HG03139 (cell line): ENCODE results near the gene AK4.
A peak's percentile ranks its signal among the peaks of the same experiment; 100 is the strongest.
"Not testable (repeated sequence)": the region's sequence is repeated elsewhere in the genome, so short reads cannot be mapped to it uniquely, and the experiment has no call there.

Experiments used
- ATAC-seq: cut with Tn5 transposase; IDR thresholded peaks from one replicate; pipeline ENCODE4 v1.9.1; 2021; ENCODE audit not compliant: unreplicated experiment

The AK4 gene

DNA sequence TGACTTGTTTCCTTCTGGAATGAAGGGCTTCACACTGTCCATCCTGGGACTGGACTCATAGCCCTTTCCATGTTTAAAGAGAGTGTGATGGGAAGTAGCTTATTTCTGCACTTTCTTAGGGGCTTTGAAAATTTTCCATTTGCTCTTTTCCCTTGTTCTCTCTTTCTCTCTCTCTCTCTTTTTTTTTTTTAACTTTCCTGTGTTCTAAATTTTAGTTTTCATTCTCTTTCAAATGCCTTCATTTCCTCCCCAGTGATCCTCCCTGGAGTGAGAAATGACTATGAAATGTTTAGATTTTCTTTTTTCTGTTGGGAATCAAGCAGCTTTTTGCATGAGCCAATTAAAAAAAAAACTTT is 2.1 kb downstream of the AK4 start:
- ATAC-seq, result no peak

DNA sequence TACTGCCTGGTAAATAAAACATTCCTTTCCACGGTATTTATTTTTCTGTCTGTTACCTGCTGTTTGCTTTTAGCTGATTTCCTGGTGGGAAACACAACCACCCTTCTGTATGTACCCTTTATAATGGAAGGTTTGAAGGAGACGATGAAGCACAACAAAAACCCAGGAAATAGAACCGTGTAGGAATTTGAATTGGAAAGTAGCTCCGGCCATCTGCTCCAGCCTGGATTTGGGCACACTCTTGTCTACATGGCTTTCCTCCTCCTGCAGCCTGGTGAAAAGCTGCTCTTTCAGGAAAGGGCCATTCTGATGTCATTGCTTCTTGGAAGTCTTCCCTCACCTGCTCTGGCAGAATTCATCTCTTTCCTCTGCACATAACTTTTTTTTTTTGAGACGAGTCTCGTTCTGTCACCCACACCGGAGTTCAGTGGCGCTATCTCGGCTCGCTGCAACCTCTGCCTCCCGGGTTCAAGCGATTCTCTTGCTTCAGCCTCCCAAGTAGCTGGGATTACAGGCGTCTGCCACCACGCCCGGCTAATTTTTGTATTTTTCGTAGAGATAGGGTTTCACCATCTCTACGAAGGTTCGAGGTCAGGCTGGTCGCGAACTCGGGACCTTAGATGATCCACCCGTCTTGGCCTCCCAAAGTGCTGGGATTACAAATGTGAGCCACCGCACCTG is 2.7 kb downstream of the AK4 start:
- ATAC-seq, result no peak

- ATAC-seq, result no peak
These were observed 3.6 kb downstream of the AK4 start for GRCh38 chr1:65151641-65152040.

DNA sequence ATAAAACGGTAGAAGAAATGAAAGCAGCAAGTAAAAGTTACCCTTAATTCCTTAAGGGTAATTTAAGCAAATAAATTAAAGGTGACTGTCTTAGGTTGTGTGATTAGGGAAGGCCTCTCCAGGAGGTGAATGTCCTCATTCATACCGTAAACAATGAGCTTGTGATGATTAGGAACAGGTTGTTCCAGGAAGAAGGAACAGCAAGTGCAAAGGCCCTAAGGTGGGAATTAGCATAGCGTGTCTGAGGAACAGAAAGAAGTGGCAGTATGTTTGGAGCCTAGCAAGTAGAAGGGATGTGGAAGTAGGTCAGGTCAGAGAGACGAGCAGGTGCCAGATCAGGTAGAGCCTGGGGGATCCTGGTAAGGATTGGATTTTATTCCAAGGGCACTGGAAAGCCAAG is 5.6 kb downstream of the AK4 start:
- ATAC-seq, result no peak

- ATAC-seq, result no peak
These were observed 9.0 kb downstream of the AK4 start for GRCh38 chr1:65156910-65157545.

DNA sequence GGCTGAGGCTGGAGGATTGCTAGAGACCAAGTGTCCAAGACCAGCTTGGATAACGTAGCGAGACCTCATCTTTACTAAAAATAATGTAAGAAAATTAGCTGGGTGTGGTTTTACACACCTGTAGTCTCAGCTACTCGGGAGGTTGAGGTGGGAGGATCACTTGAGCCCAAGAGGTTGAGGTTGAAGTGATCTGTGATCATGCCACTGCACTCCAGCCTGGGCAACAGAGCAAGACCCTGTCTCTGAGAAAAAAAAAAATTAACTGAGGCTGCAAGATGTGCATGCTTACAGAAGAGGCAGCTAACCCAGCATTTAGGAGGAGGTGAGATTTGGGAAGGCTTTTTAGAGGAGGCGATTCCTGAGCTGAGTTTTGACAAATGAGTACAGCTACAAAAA is 9.5 kb downstream of the AK4 start:
- no peak for ATAC-seq

- not testable (repeated sequence) for ATAC-seq
These were observed 11.3 kb downstream of the AK4 start for GRCh38 chr1:65159291-65159688.

DNA sequence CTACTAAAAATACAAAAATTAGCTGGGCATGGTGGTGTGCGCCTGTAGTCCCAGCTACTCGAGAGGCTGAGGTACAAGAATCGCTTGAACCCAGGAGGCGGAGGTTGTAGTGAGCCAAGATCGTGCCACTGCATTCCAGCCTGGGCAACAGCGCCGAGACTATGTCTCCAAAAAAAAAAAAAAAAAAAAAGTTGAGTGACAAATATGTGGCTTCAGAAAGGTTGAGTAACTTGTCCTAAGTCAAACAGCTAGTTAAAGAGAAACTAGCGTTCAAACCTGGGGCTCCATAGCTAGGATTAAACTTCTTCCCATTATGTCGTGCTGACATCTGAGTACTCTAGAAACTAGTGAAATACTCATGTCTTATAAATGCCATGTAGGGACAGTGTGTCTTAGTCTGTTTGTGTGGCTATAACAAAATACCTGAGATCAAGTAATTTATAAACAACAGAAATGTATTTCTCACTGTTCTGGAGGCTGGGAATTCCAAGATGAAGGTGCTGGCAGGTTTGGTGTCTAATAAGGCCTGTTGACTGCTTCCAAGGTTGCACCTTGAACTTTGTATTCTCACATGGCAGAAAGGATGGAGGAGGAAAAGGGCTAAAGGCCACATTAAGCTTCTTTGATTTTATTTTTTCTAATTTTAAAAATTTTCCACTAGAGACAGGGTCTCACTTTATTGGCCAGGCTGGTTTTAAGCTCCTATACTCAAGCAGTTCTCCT is 12.0 kb downstream of the AK4 start:
- no peak for ATAC-seq

DNA sequence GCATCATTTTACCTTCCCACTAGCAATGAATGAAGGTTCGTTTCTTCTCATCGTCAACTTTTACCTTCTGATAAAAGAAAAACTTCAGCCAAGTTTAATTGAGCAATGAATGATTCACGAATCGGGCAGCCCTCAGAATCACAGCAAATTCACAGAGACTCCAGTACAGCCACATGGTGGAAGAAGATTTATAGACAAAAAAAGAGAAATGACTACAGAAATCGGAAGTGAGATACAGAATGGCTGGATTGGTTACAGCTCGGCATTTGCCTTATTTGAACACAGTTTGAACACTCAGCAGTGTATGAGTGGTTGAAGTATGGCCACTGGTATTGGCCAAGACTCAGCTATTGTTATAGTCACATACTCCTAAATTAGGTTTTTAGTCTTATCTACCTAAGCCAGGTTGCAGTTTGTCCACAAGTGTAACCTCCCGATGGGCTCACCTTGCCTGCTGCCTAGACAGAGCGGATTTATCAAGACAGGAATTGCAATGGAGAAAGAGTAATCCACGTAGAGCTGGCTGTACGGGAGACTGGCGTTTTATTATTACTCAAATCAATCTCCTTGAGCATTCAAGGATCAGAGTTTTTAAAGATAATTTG is 15.3 kb downstream of the AK4 start:
- no peak for ATAC-seq

- ATAC-seq, result not testable (repeated sequence)
These were observed 16.1 kb downstream of the AK4 start for GRCh38 chr1:65164101-65164500.

DNA sequence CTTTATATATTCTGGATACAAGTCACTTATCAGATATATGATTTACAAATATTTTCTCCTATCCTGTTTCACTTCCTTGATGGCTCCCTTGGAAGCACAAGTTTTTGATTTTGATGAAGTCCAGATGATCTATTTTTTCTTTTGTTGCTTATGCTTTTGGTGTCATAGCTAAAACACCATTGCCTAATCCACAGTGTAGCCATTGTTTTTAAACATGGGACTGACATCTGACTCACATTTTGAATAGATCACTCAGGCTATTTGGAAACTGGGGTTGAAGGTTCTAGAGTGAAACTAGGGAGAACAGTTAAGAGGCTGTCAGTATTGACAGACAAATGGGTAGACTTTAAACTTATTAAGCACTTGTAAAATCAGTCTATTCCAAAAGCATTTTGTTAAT is 16.6 kb downstream of the AK4 start:
- ATAC-seq, result no peak

- peak; percentile 86 for ATAC-seq
These were observed 17.4 kb downstream of the AK4 start for GRCh38 chr1:65165269-65165993.

DNA sequence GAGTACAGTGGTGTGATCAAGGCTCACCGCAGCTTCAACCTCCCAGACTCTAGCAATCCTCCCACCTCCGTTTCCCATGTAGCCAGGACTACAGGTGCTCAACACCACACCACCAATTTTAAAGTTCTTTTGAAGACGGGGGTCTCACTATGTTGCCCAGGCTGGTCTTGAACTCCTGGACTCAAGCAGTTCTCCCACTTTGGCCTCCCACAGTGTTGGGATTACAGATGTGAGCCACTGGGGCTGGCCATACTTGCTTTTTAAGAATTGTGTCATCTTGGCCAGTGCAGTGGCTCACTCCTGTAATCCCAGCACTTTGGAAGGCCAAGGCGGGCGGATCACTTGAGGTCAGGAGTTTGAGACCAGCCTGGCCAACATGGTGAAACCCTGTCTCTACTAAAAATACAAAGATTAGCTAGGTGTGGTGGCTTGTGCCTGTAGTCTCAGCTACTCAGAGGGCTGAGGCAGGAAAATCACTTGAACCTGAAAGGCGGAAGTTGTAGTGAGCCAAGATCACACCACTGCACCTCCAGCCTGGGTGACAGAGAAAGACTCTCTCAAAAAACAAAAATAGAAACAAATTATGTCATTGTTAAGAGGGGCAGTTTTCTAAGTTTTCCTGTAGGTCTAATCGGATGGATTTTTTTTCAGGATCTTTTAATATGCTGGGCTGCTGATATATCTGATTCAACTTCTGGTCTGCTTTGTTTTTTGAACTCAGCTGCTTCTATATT is 18.7 kb downstream of the AK4 start:
- ATAC-seq, result no peak

GRCh38 chr1:65167586-65168242 is 19.7 kb downstream of the AK4 start:
- ATAC-seq, result no peak

GRCh38 chr1:65168867-65169266 is 20.9 kb downstream of the AK4 start:
- no peak for ATAC-seq

DNA sequence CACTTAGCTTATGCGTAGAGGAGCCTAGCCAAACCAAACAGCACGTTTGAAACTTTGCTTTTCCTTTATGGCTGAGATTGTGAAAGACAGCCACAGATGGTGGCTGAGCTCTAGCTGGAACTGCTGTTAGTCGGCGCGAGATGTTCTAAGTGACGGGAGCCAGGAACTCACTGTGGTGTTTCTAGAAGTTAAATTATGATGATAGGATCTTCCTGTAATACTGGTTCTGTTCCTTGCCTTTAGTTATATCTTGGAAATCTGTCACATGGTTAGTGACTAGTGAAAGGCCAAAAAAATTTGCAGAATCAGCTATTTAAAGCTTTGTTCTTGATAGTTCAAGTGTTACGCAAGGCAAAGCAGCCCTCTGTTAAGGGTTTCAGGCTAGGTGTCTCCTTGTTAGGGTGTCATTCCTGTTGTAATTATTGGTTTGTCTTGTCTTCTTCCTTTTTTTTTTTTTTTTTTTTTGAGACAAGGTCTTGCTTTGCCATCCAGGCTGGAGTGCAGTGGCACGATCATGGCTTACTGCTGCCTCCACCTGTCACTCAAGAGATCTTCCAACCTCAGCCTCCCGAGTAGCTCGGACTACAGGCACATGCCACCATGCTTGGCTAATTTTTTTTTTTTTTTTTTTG is 22.6 kb downstream of the AK4 start:
- ATAC-seq, result no peak

DNA sequence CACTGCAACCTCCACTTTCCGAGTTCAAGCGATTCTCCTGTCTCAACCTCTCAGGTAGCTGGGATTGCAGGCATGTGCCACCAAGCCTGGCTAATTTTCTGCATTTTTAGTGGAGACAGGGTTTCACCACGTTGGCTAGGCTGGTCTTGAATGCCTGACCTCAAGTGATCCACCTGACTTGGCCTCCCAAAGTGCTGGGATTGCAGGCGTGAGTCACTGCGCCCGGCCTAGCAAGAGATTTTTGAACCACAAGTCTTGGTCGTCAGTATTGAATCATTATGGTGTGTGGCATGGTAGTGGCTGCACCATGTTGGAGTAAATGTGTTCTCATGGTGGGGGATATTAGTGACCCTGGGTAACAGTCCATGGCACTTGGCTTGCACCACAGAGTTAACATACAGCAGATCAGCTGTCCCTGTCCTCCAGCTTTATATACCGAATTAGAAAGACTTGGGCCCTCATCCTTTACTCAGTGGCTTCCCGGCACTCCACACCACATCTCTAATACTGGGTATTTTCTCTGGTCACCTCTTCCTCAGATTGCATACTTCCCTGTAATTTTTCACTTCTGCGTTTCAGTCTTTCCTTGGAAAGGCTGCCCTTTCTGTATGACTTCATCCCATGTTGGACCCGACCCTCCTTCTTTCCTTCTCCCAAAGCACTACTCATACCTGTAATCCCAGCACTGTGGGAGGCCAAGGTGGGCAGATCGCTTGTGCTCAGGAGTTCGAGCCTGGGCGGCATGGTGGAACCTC is 25.1 kb downstream of the AK4 start:
- ATAC-seq, result no peak

GRCh38 chr1:65174585-65174984 is 26.6 kb downstream of the AK4 start:
- ATAC-seq, result peak; percentile 92
